C4-2B (cell line): ENCODE results near the gene SORCS2.

Source experiments
- CTCF ChIP-seq: fragments of 450-650 bp; conservative IDR thresholded peaks from 2 replicates; pipeline ENCODE4 v1.5.1; 2017; ENCODE audit warnings: mild to moderate bottlenecking
- ZFX ChIP-seq: fragments of 450-650 bp; IDR thresholded peaks from 2 replicates; pipeline ENCODE4 v1.6.1; 2017

DNA sequence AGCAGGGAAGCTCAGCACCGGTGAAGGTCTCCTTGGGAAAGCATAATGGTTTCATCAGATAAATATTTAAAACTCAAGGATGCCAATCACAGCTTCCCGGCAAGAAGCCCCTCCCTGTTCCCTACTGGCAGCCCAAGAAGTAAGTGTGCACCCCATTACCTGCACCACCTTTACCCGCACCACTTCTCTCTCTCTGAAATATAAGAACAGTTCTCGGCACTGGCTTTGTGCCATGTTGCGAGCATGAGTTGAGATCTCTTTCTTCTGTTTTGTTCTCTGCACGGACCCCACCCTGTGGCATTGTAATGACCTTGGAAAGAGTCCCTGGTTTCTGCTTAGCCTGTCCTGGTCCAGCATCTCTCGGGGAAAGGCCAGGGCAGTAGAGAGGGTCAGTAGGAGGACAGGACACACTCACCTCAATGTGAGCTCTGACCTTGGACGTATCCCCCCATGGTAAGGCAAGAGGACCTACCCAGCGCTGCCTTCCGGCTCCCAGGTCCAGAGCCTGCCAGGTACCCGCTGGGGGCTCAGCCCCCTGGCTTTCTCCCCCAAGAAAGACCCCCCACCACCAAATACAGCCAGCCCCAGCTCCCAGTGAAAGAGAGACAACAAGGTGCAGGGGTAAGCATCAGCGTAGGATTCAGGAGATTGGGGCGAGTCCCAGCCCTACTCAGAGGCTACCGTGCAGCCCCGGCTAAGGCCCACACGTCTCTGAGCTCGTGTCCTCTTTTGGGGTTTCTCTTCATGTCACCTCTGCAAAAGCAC lies 161.7 kb downstream of the SORCS2 start:
- TF ChIP-seq ZFX: no peak
- TF ChIP-seq CTCF: no peak
